IMR-90 (cell line): ENCODE results near the gene TBCE. TPM values are rescaled to one million over a fixed set of nuclear protein-coding genes. Genes with fewer than 3 reads are reported as not detected.

Experiments used
- ATAC-seq: fragments of 200-7000 bp; cut with Tn5 transposase; 2 replicates; pipeline ENCODE4 v1.9.1; 2020; ENCODE audit warnings: low read depth, mild to moderate bottlenecking, moderate library complexity
- BruUV-seq: library from RNA; stranded (reverse); fragments of 400-500 nt; replicated peaks from 2 replicates; lab custom pipeline; 2021; lab: Mats Ljungman, UMichigan
- CTCF ChIA-PET: fragments of 300-600 bp; formaldehyde crosslinking; extraction: SDS; loops from one replicate; lab custom pipeline; 2021; ENCODE audit warnings: antibody characterized with exemption; lab: Yijun Ruan, JAX
- POLR2A ChIA-PET: fragments of 300-600 bp; sonication (Branson Sonifier 250); formaldehyde crosslinking; loops from one replicate; lab custom pipeline; 2022; ENCODE audit warnings: antibody characterized with exemption; ENCODE audit not compliant: unreplicated experiment; lab: Charles Lee
- DNase-seq: peaks from one replicate; pipeline ENCODE4 v3.0.0; 2013
- H2AFZ ChIP-seq: replicated peaks from 2 replicates; pipeline ENCODE3; 2013; ENCODE audit warnings: low read length, mild to moderate bottlenecking; ENCODE audit not compliant: poor library complexity
- H2AK5ac ChIP-seq: 2 replicates; pipeline ENCODE4 v1.6.1; 2013; ENCODE audit warnings: low read depth, low read length, inconsistent platforms
- H2AK9ac ChIP-seq: replicated peaks from 2 replicates; pipeline ENCODE3; 2013; ENCODE audit warnings: mild to moderate bottlenecking, low read depth, low read length, moderate library complexity; ENCODE audit not compliant: poor library complexity
- H2BK120ac ChIP-seq: 2 replicates; pipeline ENCODE4 v1.6.1; 2013; ENCODE audit warnings: low read depth, low read length, inconsistent platforms
- H2BK15ac ChIP-seq: 3 replicates; pipeline ENCODE4 v1.6.1; 2013; ENCODE audit warnings: low read depth, low read length, inconsistent platforms
- H2BK20ac ChIP-seq: 2 replicates; pipeline ENCODE4 v1.6.1; 2013; ENCODE audit warnings: low read depth, mild to moderate bottlenecking, inconsistent platforms, low read length, moderate library complexity
- H2BK5ac ChIP-seq: 2 replicates; pipeline ENCODE4 v1.6.1; 2013; ENCODE audit warnings: mild to moderate bottlenecking, low read depth, low read length, inconsistent platforms; ENCODE audit not compliant: poor library complexity, severe bottlenecking
- H3K14ac ChIP-seq: replicated peaks from 2 replicates; pipeline ENCODE4 v1.6.1; 2013; ENCODE audit warnings: low read depth, low read length, inconsistent platforms
- H3K18ac ChIP-seq: 2 replicates; pipeline ENCODE4 v1.6.1; 2013; ENCODE audit warnings: low read depth, low read length, control low read depth
- H3K23ac ChIP-seq: 2 replicates; pipeline ENCODE4 v1.6.1; 2013; ENCODE audit warnings: low read depth, low read length, inconsistent platforms
- H3K27ac ChIP-seq: 2 replicates; pipeline ENCODE4 v1.5.1; 2013; ENCODE audit warnings: mild to moderate bottlenecking, control low read depth, low read length; ENCODE audit not compliant: insufficient read depth
- H3K27me3 ChIP-seq: 2 replicates; pipeline ENCODE4 v1.6.1; 2013; ENCODE audit warnings: low read length; ENCODE audit not compliant: control insufficient read depth, insufficient read depth
- H3K36me3 ChIP-seq: 2 replicates; pipeline ENCODE4 v1.6.1; 2013; ENCODE audit warnings: low read length, mixed read lengths; ENCODE audit not compliant: control insufficient read depth, insufficient read depth
- H3K4ac ChIP-seq: 2 replicates; pipeline ENCODE4 v1.6.1; 2013; ENCODE audit warnings: low read depth, low read length, inconsistent platforms
- H3K4me1 ChIP-seq: 2 replicates; pipeline ENCODE4 v1.6.1; 2013; ENCODE audit warnings: low read length, mixed read lengths; ENCODE audit not compliant: control insufficient read depth, insufficient read depth
- H3K4me2 ChIP-seq: 2 replicates; pipeline ENCODE4 v1.6.1; 2013; ENCODE audit warnings: low read depth, mild to moderate bottlenecking, control low read depth, low read length, moderate library complexity
- H3K4me3 ChIP-seq: 2 replicates; pipeline ENCODE4 v1.5.1; 2013; ENCODE audit warnings: low read depth, mild to moderate bottlenecking, control low read depth, low read length, moderate library complexity; ENCODE audit not compliant: insufficient read depth
- H3K56ac ChIP-seq: 2 replicates; pipeline ENCODE4 v1.6.1; 2013; ENCODE audit warnings: low read length, inconsistent platforms; ENCODE audit not compliant: insufficient read depth; ENCODE audit errors: extremely low read depth
- H3K79me1 ChIP-seq, 2 experiments: 2 replicates each; pipeline ENCODE4 v1.6.1; 2013; ENCODE audit warnings: low read length in 2 of 2, inconsistent platforms in 1 of 2, low read depth in 1 of 2
- H3K9ac ChIP-seq: 2 replicates; pipeline ENCODE4 v1.6.1; 2013; ENCODE audit warnings: low read depth, low read length, control low read depth
- H3K9me1 ChIP-seq: 2 replicates; pipeline ENCODE4 v1.6.1; 2013; ENCODE audit warnings: low read length, inconsistent platforms; ENCODE audit not compliant: insufficient read depth
- H3K9me3 ChIP-seq: 2 replicates; pipeline ENCODE4 v1.6.1; 2013; ENCODE audit warnings: low read length; ENCODE audit not compliant: control insufficient read depth, insufficient read depth
- H4K20me1 ChIP-seq: 2 replicates; pipeline ENCODE4 v1.6.1; 2013; ENCODE audit warnings: low read length, inconsistent platforms; ENCODE audit not compliant: insufficient read depth
- H4K5ac ChIP-seq: 2 replicates; pipeline ENCODE4 v1.6.1; 2013; ENCODE audit warnings: mild to moderate bottlenecking, low read depth, low read length, control low read depth
- H4K8ac ChIP-seq, 2 experiments: 2 replicates each; pipeline ENCODE4 v1.6.1; 2013; ENCODE audit warnings: low read depth in 2 of 2, low read length in 2 of 2, control low read depth in 1 of 2, inconsistent platforms in 1 of 2
- H4K91ac ChIP-seq: 2 replicates; pipeline ENCODE4 v1.6.1; 2013; ENCODE audit warnings: low read depth, low read length, inconsistent platforms; ENCODE audit not compliant: insufficient read depth
- CEBPB ChIP-seq: IDR thresholded peaks from 2 replicates; pipeline ENCODE4 v1.6.1; 2012; ENCODE audit warnings: low read depth, low read length, improper control_type of control experiment
- FOS ChIP-seq: fragments of 150-350 bp; IDR thresholded peaks from 2 replicates; pipeline ENCODE4 v1.6.1; 2016; ENCODE audit warnings: low read depth, low read length
- MAZ ChIP-seq: IDR thresholded peaks from 2 replicates; pipeline ENCODE4 v1.6.1; 2012; ENCODE audit warnings: low read depth, mild to moderate bottlenecking, low read length, improper control_type of control experiment, moderate library complexity, borderline replicate concordance
- NFE2L2 ChIP-seq: fragments of 150-350 bp; IDR thresholded peaks from 2 replicates; pipeline ENCODE4 v1.6.1; 2016; ENCODE audit warnings: low read depth, mild to moderate bottlenecking, low read length
- RAD21 ChIP-seq: IDR thresholded peaks from 2 replicates; pipeline ENCODE4 v1.6.1; 2012; ENCODE audit warnings: low read length, improper control_type of control experiment
- RCOR1 ChIP-seq: IDR thresholded peaks from 2 replicates; pipeline ENCODE4 v1.6.1; 2012; ENCODE audit warnings: mild to moderate bottlenecking, low read length, improper control_type of control experiment; ENCODE audit not compliant: insufficient replicate concordance
- RFX5 ChIP-seq: IDR thresholded peaks from 2 replicates; pipeline ENCODE4 v1.8.0; 2012; ENCODE audit warnings: low read depth, mild to moderate bottlenecking, low read length, moderate library complexity
- WGBS, 2 experiments: methylation state at CpG; one replicate each; pipeline versions ENCODE4 v1.1.5 to v1.1.7; 2013; ENCODE audit warnings: missing lambda C conversion rate in 2 of 2; ENCODE audit not compliant: insufficient read length in 1 of 2; ENCODE audit errors: extremely low coverage in 2 of 2; 5-methylcytosine and 5-hydroxymethylcytosine counted together
- dilution Hi-C: fragments of 300-500 bp; cut with HindIII; formaldehyde crosslinking; loops from one replicate; pipeline ENCODE4 v1.14.3; 2018; ENCODE audit warnings: low sequenced_read_pairs; ENCODE audit not compliant: unreplicated experiment
- in situ Hi-C: fragments of 300-500 bp; cut with MboI; formaldehyde crosslinking; loops from 3 replicates; pipeline ENCODE4 v1.14.3; 2019; ENCODE audit warnings: low sequenced_read_pairs, inconsistent platforms, mixed read lengths
- intact Hi-C: fragments of 100-400 bp; cut with micrococcal nuclease; formaldehyde crosslinking; loops from 2 replicates; pipeline ENCODE4 v1.10.0; 2022
- polyA plus RNA-seq, 3 experiments: library from polyadenylated mRNA; depleted of rRNA; stranded (reverse); fragments of >200 nt; gene quantifications; 2 replicates each; pipeline ENCODE4 v1.2.3, GENCODE V29; 2012; ENCODE audit warnings: low replicate concordance in 1 of 3
- total RNA-seq: library from RNA; depleted of rRNA; stranded (reverse); fragments of >200 nt; gene quantifications from 2 replicates; pipeline ENCODE4 v1.2.3, GENCODE V29; 2012

The TBCE gene
- total and polyA plus RNA-seq, 2 of the 4 experiments (the other 2 are of a cell fraction), result 25.3 to 26.7 TPM

GRCh38 chr1:235329139-235329902 lies 37.9 kb upstream of the TBCE start:
- intact Hi-C loops (loop anchor here (1.0 kb wide), 2 partner anchors 38 to 86 kb away; partner anchors contain the start of gene TBCE), dilution Hi-C loops (no loop called here), in situ Hi-C loops (no loop called here)
- peak overlapping the region; percentile 70 for H3K4me3 ChIP-seq
- peak overlapping the region; percentile 92 for H3K14ac ChIP-seq
- ATAC-seq (0 out of 2 replicates have a peak, but pooled peaks have one; percentile 3), DNase-seq (peak; percentile 45)
- peak overlapping the region; percentile 83 for H2BK5ac ChIP-seq
- peak overlapping the region; percentile 49 for H3K18ac ChIP-seq
- peaks cover 0 to 31% of the 10 kb centered on the region in 2 experiments; a peak in 3 of 4 replicates for H3K79me1 ChIP-seq
- H4K91ac ChIP-seq, result peak overlapping the region; percentile 79
- H3K9me3 ChIP-seq, result no peaks in the 10 kb centered on the region
- H4K8ac ChIP-seq, result peak overlapping the region; percentile 67 to 83
- CTCF ChIA-PET, result interaction anchor here (1.5 kb wide), 2 partner anchors 71 to 86 kb away, joined by 3 read pairs; no protein-coding TSS in a partner anchor
- H2AK9ac ChIP-seq, result peak overlapping the region; percentile 90
- peaks cover 38% of the 10 kb centered on the region for H4K20me1 ChIP-seq
- peak overlapping the region; percentile 93 for H3K23ac ChIP-seq
- no peaks in the 10 kb centered on the region for H3K27me3 ChIP-seq
- peak overlapping the region; percentile 93 for H3K4ac ChIP-seq
- peak overlapping the region; percentile 98 for H3K9ac ChIP-seq
- H2BK20ac ChIP-seq, result no peak overlapping the region
- H2AK5ac ChIP-seq, result peak overlapping the region; percentile 8
- H3K4me2 ChIP-seq, result peak overlapping the region; percentile 98
- peak overlapping the region; percentile 90 for H3K56ac ChIP-seq
- 0% methylated on average over 17 of the region's 24 CpGs; no CpG with 5 or more reads in 1 of the 2 experiments for WGBS, 2 experiments
- H3K9me1 ChIP-seq, result no peaks in the 10 kb centered on the region; the same call in 1 of the 2 replicates
- no peak overlapping the region for H2BK15ac ChIP-seq
- POLR2A ChIA-PET, result no interaction called here
- TSS peak; percentile 37 for BruUV-seq
- no peaks in the 10 kb centered on the region; the same call in 1 of the 2 replicates for H3K4me1 ChIP-seq
- peak overlapping the region; percentile 28 for H2BK120ac ChIP-seq
- peak overlapping the region; percentile 97 for H2AFZ ChIP-seq
- TF ChIP-seq CEBPB (no peak), FOS (no peak), RFX5 (no peak), RCOR1 (no peak), MAZ (no peak), NFE2L2 (no peak), RAD21 (peak; percentile 18; the same call in 1 of the 2 replicates)
- no peaks in the 10 kb centered on the region for H3K36me3 ChIP-seq
- H4K5ac ChIP-seq, result peak overlapping the region; percentile 21; the same call in 1 of the 2 replicates
- peak overlapping the region; percentile 94 for H3K27ac ChIP-seq
